IPS-20b (cell line): ENCODE measurements around the gene C2orf42.
"Not testable (repeated sequence)": the region's sequence is repeated elsewhere in the genome, so short reads cannot be mapped to it uniquely, and the experiment has no call there.

Experiments used
- H3K27ac ChIP-seq: one replicate; pipeline ENCODE4 v1.5.1; 2013; ENCODE audit warnings: low read length
- H3K27me3 ChIP-seq: 2 replicates; pipeline ENCODE4 v1.6.1; 2013; ENCODE audit warnings: mild to moderate bottlenecking, low read length, inconsistent platforms; ENCODE audit not compliant: insufficient read depth
- H3K36me3 ChIP-seq: 2 replicates; pipeline ENCODE4 v1.6.1; 2013; ENCODE audit warnings: low read depth, mild to moderate bottlenecking, inconsistent platforms, low read length, moderate library complexity; ENCODE audit not compliant: insufficient read depth
- H3K4me1 ChIP-seq: 2 replicates; pipeline ENCODE4 v1.6.1; 2013; ENCODE audit warnings: mild to moderate bottlenecking, control low read depth, inconsistent platforms, low read length, moderate library complexity; ENCODE audit not compliant: insufficient read depth
- H3K4me3 ChIP-seq: 2 replicates; pipeline ENCODE4 v1.5.1; 2013; ENCODE audit warnings: mild to moderate bottlenecking, low read length, inconsistent platforms
- H3K9ac ChIP-seq: 2 replicates; pipeline ENCODE4 v1.6.1; 2013; ENCODE audit warnings: low read depth, mild to moderate bottlenecking, inconsistent platforms, low read length, moderate library complexity
- H3K9me3 ChIP-seq: 2 replicates; pipeline ENCODE4 v1.6.1; 2013; ENCODE audit warnings: mild to moderate bottlenecking, low read depth, low read length, inconsistent platforms; ENCODE audit not compliant: insufficient read depth

Gene C2orf42

DNA sequence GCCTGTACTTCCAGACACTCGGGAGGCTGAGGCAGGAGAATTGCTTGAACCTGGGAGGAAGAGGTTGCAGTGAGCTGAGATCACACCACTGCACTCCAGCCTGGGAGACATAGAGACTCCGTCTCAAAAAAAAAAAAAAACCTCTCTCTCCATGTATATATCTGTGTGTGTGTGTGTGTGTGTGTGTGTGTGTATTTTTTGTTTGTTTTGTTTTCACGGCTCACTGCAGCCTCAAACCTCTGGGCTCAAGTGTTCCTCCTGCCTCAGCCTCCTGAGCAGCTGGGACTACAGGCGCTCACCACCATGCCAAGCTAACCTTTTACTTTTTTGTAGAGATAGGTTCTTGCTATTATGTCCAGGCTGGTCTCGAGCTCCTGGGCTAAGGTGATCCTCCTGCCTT lies 80.4 kb downstream of the C2orf42 start:
- H3K27ac ChIP-seq, H3K4me3 ChIP-seq, H3K27me3 ChIP-seq, H3K9ac ChIP-seq, H3K9me3 ChIP-seq, H3K36me3 ChIP-seq: not testable (repeated sequence)
- peaks cover 19% of the 10 kb centered on the region for H3K4me1 ChIP-seq

DNA sequence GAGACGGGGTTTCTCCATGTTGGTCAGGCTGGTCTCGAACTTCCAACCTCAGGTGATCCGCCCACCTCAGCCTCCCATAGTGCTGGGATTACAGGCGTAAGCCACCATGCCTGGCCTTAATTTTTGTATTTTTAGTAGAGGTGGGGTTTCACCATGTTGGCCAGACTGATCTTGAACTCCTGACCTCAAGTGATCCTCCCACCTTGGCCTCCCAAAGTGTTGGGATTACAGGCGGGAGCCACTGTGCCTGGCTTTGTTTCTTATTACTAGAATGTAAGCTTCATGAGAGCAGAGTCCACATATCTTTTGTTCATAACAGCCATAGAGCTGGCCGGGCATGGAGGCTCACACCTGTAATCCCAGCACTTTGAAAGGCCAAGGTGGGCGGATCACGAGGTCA lies 84.7 kb downstream of the C2orf42 start:
- H3K4me3 ChIP-seq, H3K27me3 ChIP-seq, H3K9me3 ChIP-seq, H3K27ac ChIP-seq, H3K9ac ChIP-seq, H3K36me3 ChIP-seq: not testable (repeated sequence)
- peaks cover 22% of the 10 kb centered on the region for H3K4me1 ChIP-seq

DNA sequence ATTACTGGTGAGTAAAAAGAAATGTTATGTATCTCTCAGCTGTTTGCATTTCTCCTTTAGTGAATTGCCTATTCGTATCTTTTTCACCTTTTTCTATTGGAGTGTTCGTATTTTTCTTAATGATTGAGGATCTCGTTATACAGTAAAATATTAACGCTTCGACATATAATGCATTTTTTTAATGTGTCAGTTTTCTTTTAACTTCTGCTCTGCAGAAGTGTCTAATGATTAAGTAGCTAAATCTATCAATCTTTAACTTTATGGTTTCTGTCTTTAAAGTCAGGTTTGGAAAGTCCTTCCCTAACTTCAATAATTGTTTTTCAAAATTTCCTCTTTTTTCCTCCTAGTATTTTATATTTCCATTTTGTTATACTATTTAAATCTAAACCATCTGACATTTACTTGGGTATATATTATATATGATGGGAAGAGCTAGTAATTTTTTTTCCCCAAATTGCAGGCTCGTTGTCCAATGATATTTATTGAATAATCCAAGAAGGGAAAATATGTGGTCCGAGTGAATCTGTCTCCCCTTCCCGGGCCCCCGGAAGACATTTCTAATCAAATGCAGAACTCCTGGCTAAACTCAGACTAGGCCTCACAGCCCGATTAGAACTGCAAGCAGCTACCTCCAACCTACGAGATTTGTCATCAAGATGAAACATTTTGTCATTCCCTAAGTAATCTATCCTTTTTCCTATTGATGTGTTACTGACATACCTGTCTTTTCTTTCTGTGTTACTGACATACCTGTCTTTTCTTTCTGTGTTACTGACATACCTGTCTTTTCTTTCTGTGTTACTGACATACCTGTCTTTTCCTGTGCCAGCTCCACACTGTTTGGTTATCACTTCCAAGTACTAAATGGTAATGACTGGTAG lies 86.3 kb downstream of the C2orf42 start:
- H3K9me3 ChIP-seq: no peaks in the 10 kb centered on the region
- peaks cover 22% of the 10 kb centered on the region for H3K4me1 ChIP-seq
- H3K9ac ChIP-seq: peak overlapping the region; percentile 29; the same call in 1 of the 2 replicates
- no peak overlapping the region; the same call in 1 of the 2 replicates for H3K4me3 ChIP-seq
- H3K27ac ChIP-seq: no peak overlapping the region
- no peaks in the 10 kb centered on the region for H3K27me3 ChIP-seq
- no peaks in the 10 kb centered on the region for H3K36me3 ChIP-seq

DNA sequence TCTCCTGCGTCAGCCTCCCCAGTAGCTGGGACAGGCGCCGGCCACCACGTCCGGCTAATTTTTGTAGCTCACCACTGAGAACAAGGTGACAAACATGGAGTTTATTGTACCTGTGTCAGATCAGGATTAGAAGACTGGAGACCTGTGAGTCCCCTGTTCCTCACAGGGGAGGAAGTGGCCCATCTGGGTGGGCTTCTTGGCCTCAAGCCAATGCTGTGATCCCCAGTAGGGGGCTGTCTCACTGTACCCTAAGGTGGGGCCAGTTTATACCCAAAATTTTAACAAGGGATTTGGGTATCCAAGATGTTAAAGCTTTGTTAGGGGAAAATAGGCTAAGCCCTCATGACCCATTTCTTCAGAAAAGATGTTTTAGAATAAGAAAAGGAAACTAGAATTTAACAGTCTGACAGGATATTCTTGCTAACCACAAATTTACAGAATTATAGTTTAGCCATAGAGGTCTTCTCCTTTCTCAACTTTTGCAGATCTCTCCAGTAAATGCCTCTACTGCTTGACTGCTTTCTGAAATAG lies 87.2 kb downstream of the C2orf42 start:
- no peak overlapping the region; the same call in 1 of the 2 replicates for H3K4me3 ChIP-seq

GRCh38 chr2:70102323-70102905 lies 88.4 kb downstream of the C2orf42 start:
- H3K4me3 ChIP-seq, H3K9me3 ChIP-seq, H3K27ac ChIP-seq, H3K9ac ChIP-seq, H3K27me3 ChIP-seq, H3K36me3 ChIP-seq: not testable (repeated sequence)
- H3K4me1 ChIP-seq: peaks cover 12% of the 10 kb centered on the region

More for the DNA sequence above, 87.2 kb downstream of the C2orf42 start:
- Histone ChIP-seq H3K27ac (no peak overlapping the region), H3K36me3 (no peaks in the 10 kb centered on the region), H3K9me3 (no peaks in the 10 kb centered on the region), H3K27me3 (no peaks in the 10 kb centered on the region), H3K9ac (peak overlapping the region; percentile 29; the same call in 1 of the 2 replicates), H3K4me1 (peaks cover 19% of the 10 kb centered on the region)

DNA sequence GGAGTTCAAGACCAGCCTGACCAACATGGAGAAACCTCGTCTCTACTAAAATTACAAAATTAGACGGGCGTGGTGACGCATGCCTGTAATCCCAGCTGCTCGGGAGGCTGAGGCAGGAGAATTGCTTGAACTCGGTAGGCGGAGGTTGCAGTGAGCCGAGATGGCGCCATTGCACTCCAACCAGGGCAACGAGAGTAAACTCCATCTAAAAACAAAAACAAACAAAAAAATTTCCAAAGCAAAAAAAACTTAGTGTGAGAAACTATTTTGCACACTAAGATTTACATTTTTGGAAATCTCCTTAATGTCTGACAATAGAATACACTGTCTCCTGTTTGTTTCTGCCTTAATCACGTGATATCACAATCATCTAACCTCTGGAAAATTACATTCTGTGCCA lies 89.1 kb downstream of the C2orf42 start:
- peaks cover 12% of the 10 kb centered on the region for H3K4me1 ChIP-seq
- not testable (repeated sequence) for H3K9me3 ChIP-seq, H3K9ac ChIP-seq, H3K27me3 ChIP-seq, H3K36me3 ChIP-seq, H3K27ac ChIP-seq, H3K4me3 ChIP-seq

- no peak overlapping the region for H3K9ac ChIP-seq
- no peaks in the 10 kb centered on the region for H3K27me3 ChIP-seq
These were observed 89.6 kb downstream of the C2orf42 start for GRCh38 chr2:70101174-70101573.

More at GRCh38 chr2:70101174-70101573, 89.6 kb downstream of the C2orf42 start:
- H3K4me3 ChIP-seq: no peak overlapping the region
- H3K9me3 ChIP-seq: no peaks in the 10 kb centered on the region
- H3K27ac ChIP-seq: no peak overlapping the region
- peaks cover 12% of the 10 kb centered on the region for H3K4me1 ChIP-seq
- no peaks in the 10 kb centered on the region for H3K36me3 ChIP-seq
